ENCODE data around the gene TM6SF1. TPM values are rescaled to one million over a fixed set of nuclear protein-coding genes. Genes with fewer than 3 reads are reported as not detected.

Gene TM6SF1
- total RNA-seq, 1 donor from 2014 or later, result not detected

DNA sequence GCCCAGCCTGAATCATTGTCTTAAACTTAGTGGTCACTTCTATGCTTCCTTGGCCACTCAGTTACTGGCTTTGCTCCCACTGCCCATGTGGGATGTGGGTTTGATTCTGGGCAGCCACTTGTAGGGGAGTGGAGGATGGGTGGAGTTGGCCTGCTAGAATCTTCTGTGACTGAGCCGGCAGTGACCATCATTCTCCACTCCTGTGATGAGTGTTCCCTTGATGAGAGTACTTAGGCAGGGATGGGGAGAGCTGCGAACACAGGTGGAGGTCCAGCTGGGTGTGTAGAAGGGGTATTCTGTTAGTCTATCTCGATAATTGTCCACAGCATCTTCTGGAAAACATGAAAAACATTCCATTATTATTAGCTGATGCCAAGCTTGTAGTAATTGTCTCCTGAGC, 8.0 kb downstream of the TM6SF1 start:
- Mint-ChIP-seq H3K4me3 (no peak overlapping the region), H3K9me3 (no peaks in the 10 kb centered on the region), H3K4me1 (peaks cover 6% of the 10 kb centered on the region), H3K27ac (no peak overlapping the region), H3K36me3 (peaks cover 1% of the 10 kb centered on the region), H3K27me3 (ENCODE audit: insufficient read depth, low read depth) (peaks cover 2% of the 10 kb centered on the region)
- H3K9me3 ChIP-seq (ENCODE audit: low read depth), result no peaks in the 10 kb centered on the region
- H3K27me3 ChIP-seq, result peaks cover 4% of the 10 kb centered on the region
- no peak overlapping the region for H3K4me3 ChIP-seq
- no peaks in the 10 kb centered on the region for H3F3A ChIP-seq (ENCODE audit: low read depth)
- no peaks in the 10 kb centered on the region for H3K79me2 ChIP-seq (ENCODE audit: low read depth)
- no peak overlapping the region for H3K9ac ChIP-seq
- TF ChIP-seq EZH2phosphoT487 (IDR thresholded peaks at IDR 0.05), result no peak
- no peak for TF ChIP-seq EZH2 (IDR thresholded peaks at IDR 0.05)
- TF ChIP-seq, protein P1, sequence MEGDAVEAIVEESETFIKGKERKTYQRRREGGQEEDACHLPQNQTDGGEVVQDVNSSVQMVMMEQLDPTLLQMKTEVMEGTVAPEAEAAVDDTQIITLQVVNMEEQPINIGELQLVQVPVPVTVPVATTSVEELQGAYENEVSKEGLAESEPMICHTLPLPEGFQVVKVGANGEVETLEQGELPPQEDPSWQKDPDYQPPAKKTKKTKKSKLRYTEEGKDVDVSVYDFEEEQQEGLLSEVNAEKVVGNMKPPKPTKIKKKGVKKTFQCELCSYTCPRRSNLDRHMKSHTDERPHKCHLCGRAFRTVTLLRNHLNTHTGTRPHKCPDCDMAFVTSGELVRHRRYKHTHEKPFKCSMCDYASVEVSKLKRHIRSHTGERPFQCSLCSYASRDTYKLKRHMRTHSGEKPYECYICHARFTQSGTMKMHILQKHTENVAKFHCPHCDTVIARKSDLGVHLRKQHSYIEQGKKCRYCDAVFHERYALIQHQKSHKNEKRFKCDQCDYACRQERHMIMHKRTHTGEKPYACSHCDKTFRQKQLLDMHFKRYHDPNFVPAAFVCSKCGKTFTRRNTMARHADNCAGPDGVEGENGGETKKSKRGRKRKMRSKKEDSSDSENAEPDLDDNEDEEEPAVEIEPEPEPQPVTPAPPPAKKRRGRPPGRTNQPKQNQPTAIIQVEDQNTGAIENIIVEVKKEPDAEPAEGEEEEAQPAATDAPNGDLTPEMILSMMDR (IDR thresholded peaks at IDR 0.05), result no peak
- no peak overlapping the region for H3K4me2 ChIP-seq
- DNase-seq (ENCODE audit: low spot score), result no peak
- H2AFZ ChIP-seq (replicated peaks), result no peak overlapping the region
- H3K27ac ChIP-seq, result no peak overlapping the region
- H3K36me3 ChIP-seq, result no peaks in the 10 kb centered on the region
- H4K20me1 ChIP-seq (ENCODE audit: low read depth), result no peaks in the 10 kb centered on the region
- no peaks in the 10 kb centered on the region for H3K4me1 ChIP-seq

DNA sequence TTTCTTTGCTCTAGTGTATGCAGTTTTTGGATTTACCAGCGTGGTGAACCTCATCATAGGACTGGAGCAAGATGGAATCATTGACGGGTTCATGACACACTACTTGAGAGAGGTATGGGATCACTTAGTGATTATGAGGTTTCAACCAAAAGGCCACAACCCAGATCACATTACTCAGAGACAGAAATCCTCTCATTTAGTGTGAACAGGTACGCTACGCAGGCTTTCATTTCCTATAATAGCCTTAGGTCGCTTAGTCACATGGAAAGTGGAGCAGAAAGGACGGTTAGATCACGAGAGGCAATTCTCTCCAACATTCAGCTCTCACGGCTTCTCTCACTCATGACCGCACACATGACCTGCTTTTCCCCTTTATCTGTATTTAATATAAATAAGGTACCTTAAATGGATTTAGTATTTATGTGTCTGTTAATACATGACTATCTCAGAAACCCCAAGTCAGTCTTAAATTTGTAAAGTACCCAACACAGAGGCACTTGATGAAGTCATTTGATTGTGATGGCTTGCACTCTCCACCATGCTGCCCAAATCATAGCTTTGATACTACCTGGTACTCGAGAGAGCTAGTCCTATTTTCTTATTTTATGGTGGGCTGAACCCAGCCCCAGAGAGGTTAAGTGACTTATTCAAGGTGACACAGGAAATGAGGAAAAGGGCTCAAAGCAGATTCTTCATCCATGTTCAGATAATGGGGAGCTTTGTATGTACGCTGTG, 8.6 kb downstream of the TM6SF1 start:
- Histone ChIP-seq H3K36me3 (no peaks in the 10 kb centered on the region), H3K79me2 (ENCODE audit: low read depth) (no peaks in the 10 kb centered on the region), H3K9ac (no peak overlapping the region), H3K4me3 (no peak overlapping the region), H2AFZ (replicated peaks) (no peak overlapping the region), H3K27ac (no peak overlapping the region), H3K4me2 (no peak overlapping the region), H3K4me1 (no peaks in the 10 kb centered on the region), H3K27me3 (no peaks in the 10 kb centered on the region), H3K9me3 (ENCODE audit: low read depth) (no peaks in the 10 kb centered on the region), H4K20me1 (ENCODE audit: low read depth) (no peaks in the 10 kb centered on the region), H3F3A (ENCODE audit: low read depth) (no peaks in the 10 kb centered on the region)
- H3K9me3 Mint-ChIP-seq, result no peaks in the 10 kb centered on the region
- H3K36me3 Mint-ChIP-seq, result peaks cover 1% of the 10 kb centered on the region
- H3K4me1 Mint-ChIP-seq, result peaks cover 6% of the 10 kb centered on the region
- TF ChIP-seq, protein P1 (IDR thresholded peaks at IDR 0.05), result no peak
- TF ChIP-seq EZH2 (IDR thresholded peaks at IDR 0.05) (no peak), EZH2phosphoT487 (IDR thresholded peaks at IDR 0.05) (no peak)
- H3K4me3 Mint-ChIP-seq, result no peak overlapping the region
- DNase-seq (ENCODE audit: low spot score), result no peak
- H3K27ac Mint-ChIP-seq, result no peak overlapping the region
- H3K27me3 Mint-ChIP-seq (ENCODE audit: insufficient read depth, low read depth), result no peaks in the 10 kb centered on the region

DNA sequence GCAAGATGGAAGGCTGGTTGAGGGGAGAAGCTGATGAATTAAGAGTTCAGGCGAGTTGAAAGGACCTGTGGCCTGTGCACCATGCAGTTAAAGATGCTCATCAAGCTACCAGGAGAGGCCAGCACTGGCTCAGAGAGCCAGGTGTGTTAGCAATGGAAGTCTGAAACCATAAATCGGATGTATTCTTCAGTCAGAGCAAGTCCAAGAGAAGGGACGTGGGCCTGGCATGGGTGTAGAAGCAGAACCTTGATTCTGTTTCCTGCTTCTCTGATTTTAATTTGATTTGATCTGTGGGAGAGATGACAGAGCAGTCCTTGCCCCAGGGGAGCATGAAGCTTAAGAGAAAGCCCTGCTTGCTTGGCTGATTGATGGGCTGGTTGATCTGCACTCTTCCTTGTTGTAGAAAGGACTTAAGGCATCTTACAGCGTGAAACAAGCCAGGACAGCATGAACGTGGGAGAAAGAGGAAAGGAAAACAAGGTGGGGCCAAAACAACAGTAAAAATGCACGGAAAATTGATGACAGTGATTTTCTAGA, 10.9 kb downstream of the TM6SF1 start:
- no peaks in the 10 kb centered on the region for H4K20me1 ChIP-seq (ENCODE audit: low read depth)
- no peaks in the 10 kb centered on the region for H3K79me2 ChIP-seq (ENCODE audit: low read depth)
- no peaks in the 10 kb centered on the region for H3F3A ChIP-seq (ENCODE audit: low read depth)
- no peak overlapping the region for H3K4me2 ChIP-seq
- H3K36me3 Mint-ChIP-seq, result peaks cover 1% of the 10 kb centered on the region
- no peak for DNase-seq (ENCODE audit: low spot score)
- no peak overlapping the region for H3K9ac ChIP-seq
- no peak overlapping the region for H2AFZ ChIP-seq (replicated peaks)
- no peak for TF ChIP-seq EZH2 (IDR thresholded peaks at IDR 0.05)
- no peak for TF ChIP-seq EZH2phosphoT487 (IDR thresholded peaks at IDR 0.05)
- TF ChIP-seq, protein P1 (IDR thresholded peaks at IDR 0.05), result no peak
- H3K9me3 Mint-ChIP-seq, result no peaks in the 10 kb centered on the region
- no peaks in the 10 kb centered on the region for H3K4me1 ChIP-seq
- H3K4me3 ChIP-seq, result no peak overlapping the region
- H3K4me3 Mint-ChIP-seq, result no peak overlapping the region
- peaks cover 2% of the 10 kb centered on the region for H3K4me1 Mint-ChIP-seq
- no peaks in the 10 kb centered on the region for H3K27me3 ChIP-seq
- no peak overlapping the region for H3K27ac ChIP-seq
- H3K27me3 Mint-ChIP-seq (ENCODE audit: insufficient read depth, low read depth), result no peaks in the 10 kb centered on the region
- no peak overlapping the region for H3K27ac Mint-ChIP-seq
- no peaks in the 10 kb centered on the region for H3K9me3 ChIP-seq (ENCODE audit: low read depth)
- no peaks in the 10 kb centered on the region for H3K36me3 ChIP-seq
